H1 (cell line): ENCODE measurements around the gene NPHP4. TPM values are rescaled to one million over a fixed set of nuclear protein-coding genes. Genes with fewer than 3 reads are reported as not detected.
A peak's percentile ranks its signal among the peaks of the same experiment; 100 is the strongest.

Experiments used
- ASH2L ChIP-seq: fragments of 200-600, 300-600 bp; sonication (generic); IDR thresholded peaks from one replicate; pipeline ENCODE4 v1.7.1; 2017; ENCODE audit warnings: low read length
- BCL11A ChIP-seq, 2 experiments: IDR thresholded peaks; one replicate each; pipeline ENCODE4 v1.6.1; 2011; ENCODE audit warnings: low read depth in 2 of 2, low read length in 2 of 2, mild to moderate bottlenecking in 2 of 2
- CREB1 ChIP-seq: IDR thresholded peaks from 2 replicates; pipeline ENCODE4 v1.6.1; 2012; ENCODE audit warnings: inconsistent platforms
- MAX ChIP-seq: IDR thresholded peaks from 2 replicates; pipeline ENCODE4 v1.6.1; 2012; ENCODE audit warnings: inconsistent platforms
- POLR2A ChIP-seq, 2 experiments: IDR thresholded peaks; 1 replicate in 1 of 2; 2 replicates in 1 of 2; pipeline ENCODE4 v1.6.1; 2011; ENCODE audit warnings: low read depth in 2 of 2, low read length in 2 of 2, mild to moderate bottlenecking in 2 of 2; ENCODE audit errors: control extremely low read depth in 1 of 2
- POLR2AphosphoS5 ChIP-seq: IDR thresholded peaks from 2 replicates; pipeline ENCODE4 v1.6.1; 2011; ENCODE audit warnings: low read depth, low read length
- SAP30 ChIP-seq: fragments of 300-600 bp; sonication (generic); IDR thresholded peaks from 2 replicates; pipeline ENCODE4 v1.7.1; 2012; ENCODE audit warnings: low read length, moderate library complexity, mild to moderate bottlenecking, inconsistent platforms; ENCODE audit not compliant: insufficient read depth, insufficient replicate concordance
- SP1 ChIP-seq: IDR thresholded peaks from 2 replicates; pipeline ENCODE4 v1.6.1; 2011; ENCODE audit warnings: low read depth, low read length
- SP2 ChIP-seq: IDR thresholded peaks from 2 replicates; pipeline ENCODE4 v1.6.1; 2012; ENCODE audit warnings: mild to moderate bottlenecking, low read length, inconsistent platforms
- USF2 ChIP-seq: IDR thresholded peaks from 2 replicates; pipeline ENCODE4 v1.6.1; 2011; ENCODE audit warnings: low read length, improper control_type of control experiment
- polyA plus RNA-seq, 7 experiments: library from polyadenylated mRNA; depleted of rRNA in 3 of 7; stranded (reverse) in 5 of 7; unstranded in 2 of 7; fragments of >200 nt in 5 of 7; fragments of 200-250 nt in 2 of 7; gene quantifications; 1 replicate in 5 of 7; 2 replicates in 1 of 7; 4 replicates in 1 of 7; pipeline versions ENCODE4 v1.2.1 to v1.2.3, GENCODE V29; 2011 to 2013; ENCODE audit warnings: missing spikeins in 2 of 7, mixed read lengths in 2 of 7
- total RNA-seq: library from RNA; stranded (reverse); fragmentation: NEBNext Ultra II Directional; extraction: Animal tissue kit (Norgen Biotek cat#: 25700); gene quantifications from 2 replicates; pipeline ENCODE4 v1.2.1, GENCODE V29; 2021

NPHP4 gene
- total and polyA plus RNA-seq, 2 of the 8 experiments (the other 6 are each of a cell fraction or from before 2014, with no cell fraction given) = 5.8 to 14.0 TPM

- TF ChIP-seq USF2 (no peak), SAP30 (no peak), BCL11A (IDR thresholded peaks at IDR 0.05; ENCODE audit: low read depth in 2 of 2, low read length in 2 of 2) (no peak), POLR2AphosphoS5 (0 out of 2 replicates have a peak, but pooled peaks have one; percentile 45), MAX (peak; percentile 49; the same call in 1 of the 2 replicates), SP2 (no peak), SP1 (peak; percentile 32; the same call in 1 of the 2 replicates), CREB1 (peak; percentile 27; the same call in 1 of the 2 replicates), POLR2A (IDR thresholded peaks at IDR 0.05; ENCODE audit: control extremely low read depth in 1 of 2, low read depth in 2 of 2, low read length in 2 of 2) (peak in 1 of 2 experiments; percentile 73; a peak in 2 of 3 replicates), ASH2L (peak; percentile 37)
- TF ChIP-seq, all 59 proteins: peak for 12
These were observed 11.8 kb downstream of the NPHP4 start (continued) for GRCh38 chr1:5980314-5981008.
